Neuron (in vitro differentiated cells): ENCODE results near the gene ALDOA.
"Not testable (repeated sequence)": the region's sequence is repeated elsewhere in the genome, so short reads cannot be mapped to it uniquely, and the experiment has no call there.

Source experiments
- H2AFZ ChIP-seq: one replicate; pipeline ENCODE4 v1.6.1; 2013; ENCODE audit warnings: low read depth, mild to moderate bottlenecking, inconsistent platforms, low read length, moderate library complexity
- H3K27me3 ChIP-seq: one replicate; pipeline ENCODE4 v1.6.1; 2013; ENCODE audit warnings: low read length; ENCODE audit not compliant: insufficient read depth
- H3K36me3 ChIP-seq: one replicate; pipeline ENCODE4 v1.6.1; 2013; ENCODE audit warnings: low read length; ENCODE audit not compliant: insufficient read depth
- H3K4me1 ChIP-seq: one replicate; pipeline ENCODE4 v1.6.1; 2013; ENCODE audit warnings: low read length; ENCODE audit not compliant: insufficient read depth
- H3K4me3 ChIP-seq: 2 replicates; pipeline ENCODE4 v1.5.1; 2013; ENCODE audit warnings: mild to moderate bottlenecking, low read length, moderate library complexity
- H3K9me3 ChIP-seq: one replicate; pipeline ENCODE4 v1.6.1; 2013; ENCODE audit warnings: low read length

Gene ALDOA

GRCh38 chr16:30065102-30065942, at the start of gene ALDOA:
Gene ALDOA, plus strand, starts transcription at chr16:30065760. Its CDS starts 1,138 bp downstream, at chr16:30066898.
- no peaks in the 10 kb centered on the region for H3K9me3 ChIP-seq
- peak within 1 kb of the TSS; percentile 80 for H3K4me3 ChIP-seq
- peak within 1 kb of the TSS; percentile 65 for H2AFZ ChIP-seq
- peaks cover 30% of the 10 kb centered on the region for H3K4me1 ChIP-seq
- peaks cover 33% of the 10 kb centered on the region for H3K36me3 ChIP-seq
- H3K27me3 ChIP-seq, result no peaks in the 10 kb centered on the region

DNA sequence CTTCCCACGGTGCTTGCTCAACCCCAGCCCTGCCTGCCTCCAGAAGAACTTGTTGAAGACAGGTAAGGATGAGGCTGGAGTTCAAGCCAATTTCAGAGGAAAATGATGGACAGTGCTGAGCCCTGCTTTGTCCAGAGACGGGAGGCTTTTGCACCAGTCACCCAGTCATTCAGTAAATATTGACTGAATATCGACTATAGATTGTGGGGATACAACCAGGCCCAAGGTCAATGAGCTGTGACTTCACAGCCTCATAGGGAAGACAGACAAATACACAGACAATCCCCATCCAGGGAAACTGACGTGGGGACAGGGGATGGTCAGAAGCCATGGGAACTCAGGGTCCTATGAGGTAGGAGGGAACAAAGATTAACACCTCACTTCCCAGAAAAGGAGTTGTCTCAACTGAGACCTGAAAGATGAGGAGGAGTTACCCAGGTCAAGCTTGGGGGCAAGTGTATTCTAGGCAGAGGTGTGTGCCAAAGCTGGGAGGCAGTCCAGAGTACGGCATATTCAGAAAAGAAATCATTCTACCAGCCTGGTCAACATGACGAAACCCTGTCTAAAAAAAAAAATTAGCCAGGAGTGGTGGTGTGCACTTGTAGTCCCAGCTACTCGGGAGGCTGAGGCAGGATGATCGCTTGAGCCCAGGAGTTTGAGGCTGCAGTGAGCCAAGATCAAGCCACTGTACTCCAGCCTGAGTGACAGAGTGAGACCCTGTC, 48.8 kb upstream of the ALDOA start:
- no peaks in the 10 kb centered on the region for H3K36me3 ChIP-seq
- no peaks in the 10 kb centered on the region for H3K4me1 ChIP-seq
- no peak overlapping the region for H3K4me3 ChIP-seq
- H3K27me3 ChIP-seq, result no peaks in the 10 kb centered on the region
- H2AFZ ChIP-seq, result no peak overlapping the region
- no peaks in the 10 kb centered on the region for H3K9me3 ChIP-seq

GRCh38 chr16:30017277-30017656, 48.3 kb upstream of the ALDOA start:
- Histone ChIP-seq H2AFZ (no peak overlapping the region), H3K36me3 (no peaks in the 10 kb centered on the region), H3K4me3 (no peak overlapping the region), H3K27me3 (no peaks in the 10 kb centered on the region), H3K9me3 (no peaks in the 10 kb centered on the region), H3K4me1 (no peaks in the 10 kb centered on the region)

DNA sequence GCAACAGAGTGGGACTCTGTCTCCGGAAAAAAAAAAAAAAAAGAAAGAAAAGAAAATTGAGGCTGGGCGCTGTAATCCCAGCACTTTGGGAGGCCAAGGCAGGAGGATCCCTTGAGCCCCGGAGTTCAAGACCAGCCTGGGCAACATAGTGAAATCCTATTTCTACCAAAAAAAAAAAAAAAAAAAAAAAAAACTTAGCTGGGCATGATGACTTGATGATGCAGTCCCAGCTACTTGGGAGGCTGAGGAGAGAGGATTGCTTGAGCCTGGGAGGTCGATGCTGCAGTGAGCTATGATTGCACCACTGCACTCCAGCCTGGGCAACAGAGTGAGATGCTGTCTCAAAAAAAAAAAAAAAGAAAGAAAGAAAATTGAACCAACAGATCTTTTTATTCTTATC, 47.6 kb upstream of the ALDOA start:
- H3K36me3 ChIP-seq, H3K4me3 ChIP-seq, H3K27me3 ChIP-seq, H2AFZ ChIP-seq, H3K9me3 ChIP-seq, H3K4me1 ChIP-seq: not testable (repeated sequence)

DNA sequence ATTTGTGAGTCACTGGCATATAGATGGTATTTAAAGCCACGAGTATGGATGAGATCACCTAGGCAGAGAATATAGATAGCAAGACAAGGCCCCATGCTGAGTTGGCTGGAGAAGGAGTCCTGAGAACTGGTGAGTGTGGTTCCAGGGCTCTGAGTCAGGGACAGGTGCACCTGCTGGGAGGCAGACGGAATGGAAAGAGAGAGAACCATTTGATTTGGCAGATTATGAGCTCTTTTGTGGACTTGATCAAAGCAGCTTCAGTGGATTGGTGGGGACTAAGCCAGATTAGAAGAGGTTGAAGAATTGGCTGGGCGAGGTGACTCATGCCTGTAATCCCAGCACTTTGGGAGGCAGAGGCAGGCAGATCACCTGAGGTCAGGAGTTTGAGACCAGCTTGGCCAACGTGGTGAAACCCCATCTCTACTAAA, 46.8 kb upstream of the ALDOA start:
- no peaks in the 10 kb centered on the region for H3K36me3 ChIP-seq
- H2AFZ ChIP-seq, result no peak overlapping the region
- H3K4me3 ChIP-seq, result no peak overlapping the region
- H3K27me3 ChIP-seq, result no peaks in the 10 kb centered on the region
- no peaks in the 10 kb centered on the region for H3K9me3 ChIP-seq
- H3K4me1 ChIP-seq, result no peaks in the 10 kb centered on the region

DNA sequence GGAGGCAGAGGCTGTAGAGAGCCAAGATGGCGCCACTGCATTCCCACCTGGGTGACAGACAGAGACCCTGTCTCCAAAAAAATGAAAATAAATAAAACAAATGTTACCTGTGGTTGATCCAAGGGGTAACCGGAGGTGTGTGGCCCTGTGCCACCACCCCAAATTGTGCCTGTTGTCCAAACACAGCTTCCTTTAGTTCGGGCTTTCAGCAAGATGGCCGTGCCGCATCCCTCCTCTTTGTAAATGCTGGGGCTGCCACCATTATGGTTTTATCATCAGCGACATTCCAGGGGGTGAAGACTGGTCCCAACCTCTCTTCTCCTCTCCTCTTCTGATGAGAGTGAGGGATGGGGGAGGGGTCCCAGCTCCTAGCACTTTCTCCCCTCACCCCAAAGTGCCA, 42.7 kb upstream of the ALDOA start, which contains the start of gene C16orf92:
Gene C16orf92 (plus strand): TSS at position 312 of the 400 bp plus-strand sequence. CDS start 143 bp downstream, outside the sequence.
- Histone ChIP-seq H2AFZ (no peak within 1 kb of the TSS), H3K9me3 (no peaks in the 10 kb centered on the region), H3K4me3 (no peak within 1 kb of the TSS), H3K27me3 (peaks cover 5% of the 10 kb centered on the region), H3K36me3 (no peaks in the 10 kb centered on the region), H3K4me1 (no peaks in the 10 kb centered on the region)

DNA sequence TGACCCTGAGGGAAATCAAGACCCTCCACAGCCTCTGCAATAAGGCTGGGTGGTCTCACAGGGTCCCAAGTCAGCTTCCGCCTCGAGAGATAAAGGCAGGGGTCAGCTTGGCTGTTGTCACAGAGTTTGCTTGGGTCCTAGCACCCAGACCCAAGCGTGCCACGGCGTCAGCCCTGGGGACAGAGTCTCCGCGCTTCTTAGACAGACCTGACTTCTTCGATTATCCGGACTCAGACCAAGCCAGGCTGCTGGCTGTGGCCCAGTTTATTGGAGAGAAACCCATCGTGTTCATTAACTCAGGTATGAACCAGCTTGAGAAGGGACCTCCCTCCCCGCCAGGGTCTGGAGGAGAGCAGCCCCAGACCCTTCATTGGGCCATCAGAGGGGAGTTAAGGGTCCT, 42.0 kb upstream of the ALDOA start:
- H2AFZ ChIP-seq, result no peak overlapping the region
- no peaks in the 10 kb centered on the region for H3K36me3 ChIP-seq
- H3K9me3 ChIP-seq, result no peaks in the 10 kb centered on the region
- H3K4me1 ChIP-seq, result no peaks in the 10 kb centered on the region
- peaks cover 5% of the 10 kb centered on the region for H3K27me3 ChIP-seq
- no peak overlapping the region for H3K4me3 ChIP-seq

DNA sequence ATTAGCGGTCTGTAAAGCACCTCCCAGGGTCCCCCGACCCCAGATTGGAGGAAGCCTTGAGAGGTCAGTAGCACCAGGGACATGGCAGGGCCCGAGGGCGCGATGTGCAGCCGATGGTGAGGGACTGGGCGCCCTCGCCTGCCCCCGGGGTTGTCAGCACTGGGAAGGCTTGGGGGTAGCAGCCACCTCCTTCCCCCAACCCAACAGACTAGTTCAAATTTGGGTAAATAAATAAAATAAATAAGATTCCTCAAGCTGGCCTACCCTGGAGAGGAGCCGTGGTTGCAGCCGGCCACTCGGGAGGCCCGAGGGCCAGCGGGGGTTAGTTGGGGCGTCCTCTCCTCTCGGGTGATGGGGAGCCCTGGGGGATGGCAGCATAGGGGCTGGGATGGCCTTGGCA, 41.1 kb upstream of the ALDOA start:
- Histone ChIP-seq H3K4me1 (no peaks in the 10 kb centered on the region), H3K4me3 (no peak overlapping the region), H3K27me3 (peaks cover 6% of the 10 kb centered on the region), H3K9me3 (no peaks in the 10 kb centered on the region), H2AFZ (no peak overlapping the region), H3K36me3 (no peaks in the 10 kb centered on the region)

DNA sequence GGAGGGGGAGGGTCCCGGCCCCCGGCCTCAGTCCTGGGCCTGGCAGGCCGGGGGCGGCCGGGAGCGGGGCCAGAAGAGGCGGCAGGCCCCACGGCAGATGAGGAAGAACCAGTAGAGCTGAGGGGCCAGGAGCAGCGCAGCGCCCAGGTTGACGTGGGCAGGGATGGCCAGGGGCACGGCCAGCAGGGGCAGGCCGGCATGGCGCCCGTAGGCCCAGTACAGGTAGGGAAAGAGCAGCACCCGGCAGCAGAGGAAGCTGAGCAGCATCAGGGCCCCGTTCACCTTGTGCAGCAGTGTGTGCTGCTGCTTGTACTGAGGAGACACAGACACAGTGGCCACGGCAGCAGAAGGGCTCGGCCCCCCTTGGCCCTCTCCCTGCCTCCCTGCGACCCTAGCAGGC, 40.4 kb upstream of the ALDOA start:
- Histone ChIP-seq H3K4me1 (peaks cover under 1% of the 10 kb centered on the region), H3K4me3 (no peak overlapping the region), H2AFZ (no peak overlapping the region), H3K9me3 (no peaks in the 10 kb centered on the region), H3K36me3 (no peaks in the 10 kb centered on the region), H3K27me3 (peaks cover 8% of the 10 kb centered on the region)

DNA sequence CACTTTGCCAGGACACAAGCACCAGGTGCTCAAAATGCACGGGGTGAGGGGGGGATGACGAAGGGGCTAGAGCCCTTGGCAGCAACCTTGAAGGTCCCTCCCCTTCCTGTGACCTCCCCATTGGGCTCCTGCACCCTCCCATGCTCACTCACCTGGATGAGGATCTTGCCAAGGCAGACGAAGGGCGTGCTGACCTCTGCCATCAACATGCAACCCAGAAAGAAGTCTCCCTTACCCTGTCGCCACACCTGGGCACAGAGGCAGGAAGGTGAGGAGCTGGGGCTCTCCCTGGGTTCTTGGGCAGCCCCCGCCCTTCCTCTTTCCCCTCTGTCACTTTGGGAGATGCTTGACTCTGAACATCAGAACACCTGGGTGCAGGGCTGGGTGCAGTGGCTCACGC, 40.0 kb upstream of the ALDOA start:
- Histone ChIP-seq H3K4me3 (no peak overlapping the region), H3K4me1 (peaks cover 3% of the 10 kb centered on the region), H3K36me3 (no peaks in the 10 kb centered on the region), H3K27me3 (peaks cover 8% of the 10 kb centered on the region), H3K9me3 (no peaks in the 10 kb centered on the region), H2AFZ (no peak overlapping the region)

- H3K27me3 ChIP-seq, result peaks cover 9% of the 10 kb centered on the region
- no peaks in the 10 kb centered on the region for H3K36me3 ChIP-seq
- no peak overlapping the region for H2AFZ ChIP-seq
- peaks cover 8% of the 10 kb centered on the region for H3K4me1 ChIP-seq
- no peaks in the 10 kb centered on the region for H3K9me3 ChIP-seq
- no peak overlapping the region for H3K4me3 ChIP-seq
Observed at GRCh38 chr16:30026449-30026848, 39.1 kb upstream of the ALDOA start.

GRCh38 chr16:30027588-30028437, 37.7 kb upstream of the ALDOA start:
- H3K4me3 ChIP-seq, result no peak overlapping the region
- H3K27me3 ChIP-seq, result peaks cover 12% of the 10 kb centered on the region
- peaks cover 17% of the 10 kb centered on the region for H3K4me1 ChIP-seq
- H3K36me3 ChIP-seq, result no peaks in the 10 kb centered on the region
- H2AFZ ChIP-seq, result no peak overlapping the region
- H3K9me3 ChIP-seq, result no peaks in the 10 kb centered on the region
